HG02763 (cell line): ENCODE data around the gene KIF1B.

Experiments
- ATAC-seq: cut with Tn5 transposase; IDR thresholded peaks from one replicate; pipeline ENCODE4 v1.9.1; 2021; ENCODE audit warnings: mild to moderate bottlenecking, moderate library complexity; ENCODE audit not compliant: unreplicated experiment

Gene KIF1B

DNA sequence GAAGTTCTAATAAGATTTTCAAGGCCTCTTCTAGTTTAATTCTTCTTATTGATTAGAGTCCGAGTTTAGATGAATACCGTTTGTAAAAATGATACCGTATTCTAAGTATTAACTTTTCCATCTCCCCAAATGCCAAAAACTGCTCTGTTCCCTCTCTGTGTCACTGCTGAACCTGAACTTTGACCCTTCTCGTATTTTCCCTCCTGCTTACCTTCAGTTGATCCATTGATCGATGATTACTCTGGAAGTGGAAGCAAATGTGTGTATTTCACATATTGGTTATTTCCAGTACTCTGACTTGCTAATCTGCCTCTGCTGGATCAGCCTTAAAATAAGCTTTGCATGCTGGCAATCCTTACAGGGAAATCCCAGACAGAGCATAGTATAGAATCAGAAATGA lies 68.5 kb downstream of the KIF1B start:
- no peak for ATAC-seq

DNA sequence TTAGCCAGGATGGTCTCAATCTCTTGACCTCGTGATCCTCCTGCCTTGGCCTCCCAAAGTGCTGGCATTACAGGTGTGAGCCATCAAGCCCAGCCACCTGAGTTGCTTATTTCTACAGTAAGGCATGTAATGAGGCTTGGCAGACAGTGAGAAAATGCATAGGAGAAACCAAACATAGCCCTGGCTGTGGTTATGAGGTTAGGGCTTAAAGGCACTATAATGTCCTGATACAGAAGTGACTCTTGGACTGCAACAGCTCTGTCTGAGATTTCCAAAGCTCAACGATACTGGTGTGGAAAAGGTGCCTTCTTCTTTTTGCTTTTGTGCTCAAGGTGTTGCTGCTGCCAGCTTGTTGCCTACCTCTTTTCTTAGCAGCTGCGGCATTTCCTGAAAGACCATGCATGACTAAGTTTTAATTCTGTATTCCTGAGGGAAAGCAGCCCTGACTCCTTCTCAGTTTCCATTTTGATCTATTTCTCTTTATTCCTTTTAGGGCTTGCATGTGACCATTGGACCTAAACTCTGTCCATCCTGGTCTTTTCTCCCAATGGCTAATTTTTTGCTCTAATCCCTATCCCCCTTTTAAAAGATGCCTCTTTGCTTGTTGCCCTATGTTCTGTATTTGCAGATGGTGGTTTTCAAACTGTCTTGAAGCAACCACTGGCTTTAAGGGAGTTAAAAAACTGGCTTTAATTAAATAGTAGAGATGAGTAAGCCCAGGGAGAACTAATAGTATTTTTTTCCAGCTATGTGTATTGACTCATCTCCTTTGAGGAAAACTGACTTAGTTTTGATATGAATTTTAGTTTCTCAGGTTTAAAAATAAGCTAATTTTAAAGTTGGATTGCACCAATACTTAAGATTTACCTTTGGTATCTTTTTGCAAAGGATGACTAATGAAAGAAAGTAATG lies 70.3 kb downstream of the KIF1B start:
- ATAC-seq = no peak

DNA sequence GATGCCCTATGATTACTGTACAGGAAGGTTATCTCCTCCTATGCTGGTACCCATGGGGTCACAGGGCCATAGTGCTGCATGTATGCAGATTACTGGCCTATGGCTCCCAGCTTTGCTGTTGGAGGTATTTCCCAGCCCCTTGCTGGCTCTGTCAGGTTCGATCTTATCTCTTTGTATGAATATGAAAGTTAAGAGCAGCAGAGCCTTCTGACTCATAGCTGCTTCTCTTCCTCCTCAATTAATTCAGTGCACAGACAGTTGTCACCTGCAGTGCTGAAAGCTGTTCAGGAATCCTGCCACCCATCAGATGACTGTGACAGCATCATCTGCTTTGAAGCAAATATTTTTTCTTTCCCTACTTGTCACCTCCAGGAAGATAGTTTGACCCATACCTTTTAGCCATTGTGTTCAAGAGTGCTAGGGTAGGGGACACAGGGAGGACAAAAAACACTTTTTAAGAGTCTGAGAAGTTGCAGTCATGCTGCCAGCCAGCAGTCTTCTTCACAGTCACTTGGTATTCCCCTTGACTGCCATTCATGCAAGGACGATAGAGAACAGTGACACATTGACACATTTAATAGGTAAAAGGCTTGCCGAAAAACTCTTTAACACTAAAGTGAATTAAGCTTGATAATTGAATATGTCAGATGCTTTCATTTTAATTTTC lies 73.1 kb downstream of the KIF1B start:
- no peak for ATAC-seq

DNA sequence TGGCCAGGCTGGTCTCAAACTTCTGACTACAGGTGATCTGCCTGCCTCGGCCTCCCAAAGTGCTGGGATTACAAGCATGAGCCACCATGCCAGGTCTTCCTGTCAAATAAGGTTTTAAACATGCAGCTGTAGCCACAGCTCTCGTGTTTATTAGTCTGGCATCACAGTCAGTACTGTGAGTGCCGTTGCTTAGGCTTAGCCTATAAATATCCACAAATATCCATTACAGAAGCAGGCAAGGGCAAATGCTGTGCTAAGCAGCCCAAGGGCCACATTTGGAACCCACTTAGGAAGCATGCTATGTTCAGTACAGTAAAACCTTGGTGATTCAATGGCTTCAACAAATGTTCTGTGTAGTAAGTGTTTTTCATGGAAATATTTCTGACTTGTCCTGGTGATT lies 75.9 kb downstream of the KIF1B start:
- ATAC-seq = no peak

DNA sequence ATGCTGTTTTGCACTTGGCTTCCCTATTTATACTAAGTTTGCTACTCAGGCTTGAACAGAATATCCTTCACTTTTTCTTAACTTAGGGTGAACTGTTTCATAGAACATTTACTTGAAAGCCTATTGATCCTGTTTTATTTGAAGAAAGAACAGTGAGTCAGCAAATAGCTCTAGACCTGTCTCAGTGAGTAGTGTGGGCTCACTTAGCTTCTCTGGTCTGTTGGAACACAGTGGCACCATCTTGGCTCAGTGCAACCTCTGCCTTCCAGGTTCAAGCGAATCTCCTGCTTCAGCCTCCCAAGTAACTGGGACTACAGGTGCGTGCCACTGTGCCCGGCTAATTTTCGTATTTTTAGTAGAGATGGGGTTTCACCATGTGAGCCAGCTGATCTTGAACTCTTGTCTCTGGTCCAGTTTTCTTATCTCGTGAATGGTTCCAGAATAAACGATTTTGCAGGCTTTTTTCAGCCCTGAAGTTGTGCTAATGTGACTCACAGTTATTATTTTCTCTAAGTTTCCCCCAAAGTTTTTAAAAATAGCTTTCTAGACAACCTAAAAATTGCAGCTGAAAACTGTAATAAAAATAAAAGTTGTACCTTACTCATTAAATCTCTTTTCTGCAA lies 76.8 kb downstream of the KIF1B start:
- no peak for ATAC-seq

DNA sequence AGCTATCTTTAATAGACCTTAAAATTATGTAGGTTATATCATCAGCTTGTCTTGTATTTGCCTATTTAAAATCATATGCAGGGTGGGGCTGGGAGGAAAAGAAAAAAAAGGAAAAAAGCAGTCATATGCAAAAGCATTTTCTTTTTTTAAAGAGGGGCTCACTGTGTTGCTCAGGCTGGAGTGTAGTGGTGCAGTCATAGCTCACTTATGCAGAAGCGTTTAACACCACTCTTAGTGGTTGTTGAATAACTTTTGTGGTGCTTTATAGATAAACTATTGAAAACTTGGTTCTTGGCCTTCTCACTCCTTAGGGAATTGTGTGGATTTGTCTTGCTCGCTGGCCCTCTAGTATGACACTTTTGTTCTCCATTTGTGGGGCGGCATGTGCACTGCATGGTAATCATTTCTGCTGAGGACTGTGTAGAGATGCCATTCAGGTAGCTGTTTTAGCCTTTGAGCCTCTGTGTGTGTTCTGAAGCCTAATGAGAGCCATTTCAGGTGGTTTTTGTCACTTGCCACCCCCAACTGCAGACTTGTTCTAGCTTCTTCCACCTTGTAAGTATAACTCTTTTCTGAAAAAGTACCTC lies 77.8 kb downstream of the KIF1B start:
- ATAC-seq = no peak

DNA sequence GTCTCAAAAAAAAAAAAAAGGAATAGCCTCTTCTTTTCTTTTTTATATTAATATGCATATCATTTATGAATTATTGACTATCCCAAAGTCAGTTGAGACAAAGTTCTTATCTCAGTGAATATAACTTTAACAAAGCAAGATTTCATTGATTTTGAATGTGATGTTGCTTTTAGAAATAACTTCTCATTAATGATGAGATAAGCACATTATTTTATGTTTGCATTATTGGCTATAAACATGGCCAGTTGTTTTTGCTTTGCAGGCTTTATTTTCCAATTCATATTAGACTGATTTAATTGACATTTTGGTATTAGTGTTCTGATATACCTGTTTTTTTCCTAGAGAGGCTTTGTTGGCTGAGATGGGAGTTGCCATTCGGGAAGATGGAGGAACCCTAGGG lies 81.3 kb downstream of the KIF1B start:
- no peak for ATAC-seq

DNA sequence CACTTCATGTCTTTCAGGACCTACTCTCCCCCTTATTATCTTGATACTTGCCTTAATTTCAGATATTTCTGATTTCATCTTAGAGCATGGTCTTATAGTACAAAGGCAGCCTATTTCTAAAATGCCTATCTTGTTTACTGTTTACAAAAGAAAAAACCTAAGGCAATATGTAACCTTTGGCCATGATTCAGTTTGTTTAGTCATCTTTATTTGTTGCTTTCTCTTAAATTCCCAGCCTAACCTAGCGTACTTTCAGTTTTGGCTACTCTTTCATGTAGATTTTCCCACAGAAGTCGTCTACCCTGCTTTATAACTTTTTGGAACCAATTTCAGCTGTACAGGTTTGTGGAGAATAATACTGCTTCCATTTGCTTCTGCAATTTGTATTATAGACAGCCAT lies 81.8 kb downstream of the KIF1B start:
- ATAC-seq = no peak

DNA sequence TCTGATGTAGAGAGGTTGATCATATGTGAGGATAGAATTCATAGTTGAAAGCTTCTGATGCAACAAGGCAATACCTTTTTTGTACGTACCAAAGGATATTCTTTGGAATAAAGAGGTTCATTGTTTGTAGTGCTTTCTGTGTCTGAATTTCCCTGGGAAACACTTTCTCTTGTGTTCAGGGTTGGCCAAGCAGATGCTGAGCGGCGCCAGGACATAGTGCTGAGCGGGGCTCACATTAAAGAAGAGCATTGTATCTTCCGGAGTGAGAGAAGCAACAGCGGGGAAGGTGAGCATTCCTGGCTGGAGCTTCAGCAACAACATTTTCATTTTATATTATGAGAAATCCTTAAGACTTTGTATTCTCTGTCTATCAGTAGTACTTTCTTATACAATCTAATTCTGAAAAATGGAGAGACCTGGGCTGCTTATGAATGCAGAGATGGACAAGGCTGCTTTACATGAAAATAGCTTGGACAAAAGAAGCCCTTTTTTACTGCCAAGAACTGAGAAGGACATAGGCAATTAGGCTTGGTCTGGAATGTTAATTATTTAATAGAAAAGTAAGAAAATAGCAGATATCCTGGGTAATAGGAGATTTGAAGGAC lies 85.2 kb downstream of the KIF1B start:
- no peak for ATAC-seq

DNA sequence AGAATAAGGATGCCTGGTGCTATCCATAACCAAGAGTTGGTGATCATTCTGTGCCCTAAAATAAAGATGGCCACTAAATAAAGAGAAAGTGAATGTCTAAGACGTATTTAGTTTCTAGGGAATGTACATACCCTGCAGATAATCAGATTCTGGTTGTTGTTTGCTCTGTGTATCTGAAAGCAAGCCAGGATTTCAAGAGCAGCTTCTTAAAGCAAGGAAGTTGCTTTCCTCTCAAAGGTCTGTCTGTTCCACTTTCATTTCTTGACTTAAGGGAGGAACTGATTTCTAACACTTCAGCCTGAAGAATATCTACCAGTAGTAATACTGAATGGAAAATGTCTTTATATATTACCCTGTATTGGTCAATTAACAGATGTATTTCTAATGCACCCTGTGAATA lies 88.8 kb downstream of the KIF1B start:
- no peak for ATAC-seq

DNA sequence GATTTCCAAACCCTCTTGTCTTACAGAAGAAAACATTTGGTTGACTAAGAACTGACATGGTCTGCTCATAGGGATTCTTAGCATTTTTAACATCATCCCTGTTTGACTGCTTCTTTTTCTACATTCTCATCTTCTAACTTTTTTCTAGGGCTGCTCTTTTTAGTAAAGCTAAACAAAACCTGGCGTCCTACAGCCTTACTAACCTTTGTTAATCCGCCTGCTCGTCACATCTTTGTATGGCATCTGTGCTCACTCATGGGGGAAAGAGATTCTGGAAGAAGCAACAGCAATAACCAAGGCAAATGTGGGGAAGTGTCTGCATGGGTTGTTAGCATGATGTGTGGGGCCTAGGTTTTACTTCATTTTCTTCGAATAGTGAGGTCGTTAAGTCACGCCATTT lies 92.0 kb downstream of the KIF1B start:
- no peak for ATAC-seq

DNA sequence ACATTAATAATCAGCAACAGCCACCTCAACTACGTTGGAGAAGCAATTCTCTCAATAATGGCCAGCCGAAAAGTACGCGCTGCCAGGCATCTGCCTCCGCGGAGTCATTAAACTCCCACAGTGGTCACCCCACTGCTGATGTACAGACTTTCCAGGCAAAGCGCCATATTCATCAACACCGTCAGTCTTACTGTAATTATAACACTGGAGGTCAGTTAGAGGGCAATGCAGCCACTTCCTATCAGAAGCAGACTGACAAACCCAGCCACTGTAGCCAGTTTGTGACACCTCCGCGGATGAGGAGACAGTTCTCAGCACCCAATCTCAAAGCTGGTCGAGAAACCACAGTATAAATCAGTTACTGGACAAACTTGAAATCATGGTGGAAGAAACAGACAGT lies 93.9 kb downstream of the KIF1B start:
- no peak for ATAC-seq

DNA sequence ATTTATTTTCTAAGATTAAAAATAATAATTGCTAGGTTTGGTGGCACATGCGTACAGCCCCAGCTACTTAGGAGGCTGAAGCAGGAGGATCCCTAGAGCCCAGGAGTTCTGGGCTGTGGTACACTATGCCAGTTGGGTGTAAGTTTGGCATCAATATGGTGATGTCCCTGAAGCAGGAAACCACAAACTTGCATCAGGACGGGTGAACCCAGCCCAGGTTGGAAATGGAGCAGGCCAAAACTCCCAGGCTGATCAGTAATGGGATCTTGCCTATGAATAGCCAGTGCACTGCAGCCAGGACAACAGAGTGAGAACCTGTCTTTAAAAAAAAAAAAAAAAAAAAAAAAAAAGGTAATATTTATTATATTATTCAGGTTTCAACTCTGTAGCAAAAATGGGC lies 96.1 kb downstream of the KIF1B start:
- no peak for ATAC-seq

DNA sequence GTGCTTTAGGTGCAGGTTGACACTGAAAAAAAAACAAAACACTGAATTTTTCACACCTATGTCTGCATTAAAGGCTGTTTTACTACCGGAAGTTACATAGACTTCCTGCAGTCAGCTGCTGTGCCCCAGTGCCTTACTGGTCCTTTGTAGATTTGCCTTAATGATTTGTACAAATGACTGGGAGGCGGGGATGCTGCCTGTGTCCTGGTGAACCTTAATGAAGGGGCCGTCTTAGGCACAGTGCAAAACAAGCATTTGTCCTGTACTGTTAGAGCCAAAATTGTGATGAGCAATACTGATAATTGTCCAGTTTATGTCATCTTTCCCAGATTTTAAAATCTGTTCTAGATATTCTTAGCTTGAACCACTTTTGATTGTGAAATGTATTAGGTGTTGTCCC lies 97.6 kb downstream of the KIF1B start:
- ATAC-seq = no peak

DNA sequence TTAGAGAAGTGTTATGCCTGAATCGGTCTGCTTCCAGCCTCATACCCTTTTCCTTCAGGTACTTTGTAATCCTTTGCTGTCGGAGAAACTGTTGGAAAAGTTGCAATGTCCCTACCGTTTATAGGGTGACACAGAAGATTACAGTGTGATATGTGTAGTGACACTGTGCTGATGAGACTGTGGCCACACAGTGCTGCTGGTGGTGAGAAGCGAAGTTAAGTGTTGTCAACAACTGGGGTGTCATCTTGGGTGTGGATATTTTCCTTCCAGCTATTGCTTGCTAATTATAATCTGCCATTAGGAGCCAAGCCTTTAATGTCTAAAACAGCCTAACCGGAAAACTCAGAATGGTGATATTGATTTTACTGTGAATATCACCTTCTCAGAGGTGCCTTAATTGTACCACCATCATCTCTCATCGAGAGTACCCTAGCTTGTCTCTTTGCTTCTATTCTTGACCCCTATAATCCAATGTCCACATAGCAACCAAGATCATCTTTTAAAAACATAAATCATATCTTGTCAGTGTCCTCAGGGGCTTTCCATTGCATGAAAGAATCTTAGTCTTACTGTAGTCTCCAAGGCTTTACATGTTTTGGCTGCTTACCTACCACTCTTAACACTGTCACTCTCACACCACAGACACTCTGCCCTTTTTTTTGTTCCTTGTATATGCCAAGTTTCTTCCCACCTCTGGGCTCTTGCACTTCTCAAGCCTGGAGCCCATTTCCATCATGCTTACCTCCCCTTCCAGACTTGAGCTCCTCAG lies 99.1 kb downstream of the KIF1B start:
- ATAC-seq = no peak

DNA sequence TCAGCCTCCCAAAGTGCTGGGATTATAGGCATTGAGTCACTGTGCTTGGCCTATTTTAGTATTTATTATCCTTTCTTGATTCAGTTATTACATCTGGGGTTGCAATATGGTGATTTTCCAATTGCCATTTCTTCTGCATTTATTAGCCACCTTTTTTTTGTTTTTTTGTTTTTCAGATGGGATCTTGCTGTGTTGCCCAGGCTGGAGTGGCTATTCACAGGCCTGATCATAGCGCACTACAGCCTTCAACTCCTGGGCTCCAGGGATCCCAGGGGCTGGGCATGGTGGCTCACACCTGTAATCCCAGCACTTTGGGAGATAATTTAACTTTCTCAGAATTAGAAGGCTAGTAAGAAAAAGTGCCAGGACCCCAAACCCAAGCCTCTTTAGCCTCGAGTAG lies 106.4 kb downstream of the KIF1B start:
- no peak for ATAC-seq

DNA sequence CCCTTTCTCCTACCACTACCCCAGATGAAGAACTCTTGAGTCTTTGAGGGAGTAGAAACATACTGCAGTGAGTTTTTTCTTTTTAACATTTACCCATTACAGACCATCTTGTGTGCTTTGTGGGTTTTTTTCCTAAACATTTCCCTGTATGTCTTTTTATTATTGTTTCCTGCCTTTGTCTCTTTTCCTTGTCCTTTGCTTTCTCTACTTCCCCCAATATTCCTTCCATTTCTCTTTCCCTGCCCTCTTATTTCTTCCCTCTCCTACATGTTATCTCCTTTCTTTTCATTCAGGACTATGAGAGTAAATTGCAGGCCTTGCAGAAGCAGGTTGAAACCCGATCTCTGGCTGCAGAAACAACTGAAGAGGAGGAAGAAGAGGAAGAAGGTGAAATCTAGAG lies 109.4 kb downstream of the KIF1B start:
- no peak for ATAC-seq

DNA sequence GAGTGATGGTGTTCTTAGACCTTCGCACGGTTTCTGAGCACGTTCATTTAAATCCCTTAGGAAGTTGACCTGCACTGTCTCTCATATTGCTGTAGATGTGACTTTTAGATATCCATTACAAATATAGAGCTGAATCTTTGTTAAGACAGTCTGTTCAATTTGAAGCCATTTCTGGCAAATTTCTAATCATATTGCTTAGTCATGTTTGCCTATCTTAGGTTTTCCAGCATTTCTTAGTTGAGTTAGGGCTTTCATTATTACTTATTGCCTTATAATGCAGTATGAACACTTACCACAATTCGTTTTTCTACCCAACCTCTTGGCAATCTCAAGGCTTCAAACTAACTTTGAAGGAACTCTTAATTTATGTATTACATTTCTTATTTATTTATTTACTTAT lies 110.0 kb downstream of the KIF1B start:
- ATAC-seq = no peak

DNA sequence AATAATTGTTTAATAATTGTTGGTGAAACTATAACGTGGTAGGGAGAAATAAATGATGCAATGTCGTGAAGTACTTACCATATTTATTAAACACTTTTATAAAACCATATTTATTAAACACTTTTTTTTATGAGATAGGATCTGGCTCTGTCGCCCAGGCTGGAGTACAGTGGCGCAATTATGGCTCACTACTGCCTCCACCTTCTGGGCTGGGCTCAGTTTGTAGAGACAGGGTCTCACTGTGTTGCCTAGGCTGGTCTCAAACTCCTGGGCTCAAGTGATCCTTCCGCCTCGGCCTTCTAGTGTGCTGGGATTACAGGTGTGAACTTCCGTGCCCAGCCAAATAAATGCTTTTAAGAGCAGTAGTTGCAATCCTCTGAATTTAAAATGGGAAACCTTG lies 112.5 kb downstream of the KIF1B start:
- no peak for ATAC-seq

DNA sequence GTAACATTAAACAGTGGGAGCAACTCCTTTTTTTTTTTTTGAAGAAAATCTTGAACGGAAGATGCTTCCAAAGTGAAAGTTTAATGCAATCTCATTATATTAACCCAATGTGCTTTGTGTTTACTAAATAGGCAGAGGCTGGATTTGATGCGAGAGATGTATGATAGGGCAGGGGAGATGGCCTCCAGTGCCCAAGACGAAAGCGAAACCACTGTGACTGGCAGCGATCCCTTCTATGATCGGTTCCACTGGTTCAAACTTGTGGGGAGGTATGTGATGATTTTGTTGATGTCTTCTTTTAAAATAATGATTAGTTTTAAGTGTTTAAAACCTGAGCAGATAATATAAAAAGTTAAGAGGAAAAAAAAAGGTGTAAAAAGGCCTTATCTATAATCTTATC lies 114.3 kb downstream of the KIF1B start:
- no peak for ATAC-seq

DNA sequence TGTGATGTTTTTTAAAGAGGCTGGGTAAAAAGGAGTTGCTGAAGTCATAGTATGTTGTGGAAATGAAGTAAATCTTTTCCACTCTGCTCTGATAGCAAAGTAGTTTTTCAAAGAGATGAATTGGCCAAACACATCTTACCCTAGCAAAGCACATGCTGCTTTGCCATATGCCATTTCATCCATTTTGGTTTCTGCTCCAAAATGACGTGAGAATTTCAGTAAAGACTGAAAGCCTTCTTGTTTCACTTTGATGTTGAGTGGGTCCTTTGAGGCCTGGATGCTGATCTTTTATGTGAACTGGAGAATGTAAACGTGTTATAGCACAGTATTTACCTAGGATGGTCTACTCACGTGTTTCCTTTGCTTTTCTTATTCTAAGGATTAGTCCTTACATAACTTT lies 115.2 kb downstream of the KIF1B start:
- no peak for ATAC-seq
